Activated B cell treated with CpG ODN at 0.5 μM for 24 hours (primary cell): ENCODE data around the gene CNTLN. TPM values are rescaled to one million over a fixed set of nuclear protein-coding genes. Genes with fewer than 3 reads are reported as not detected.

Experiments used
- ATAC-seq: fragments of 200-7000 bp; cut with Tn5 transposase; one replicate; pipeline ENCODE4 v1.10.0; 2021; ENCODE audit warnings: low read depth, mild to moderate bottlenecking, moderate library complexity
- CTCF ChIA-PET: fragments of 350-600 bp; sonication (Branson Sonifier 250); formaldehyde crosslinking; loops from one replicate; lab custom pipeline; 2021; ENCODE audit warnings: antibody characterized with exemption; lab: Charles Lee
- POLR2A ChIA-PET: fragments of 350-600 bp; sonication (Branson Sonifier 250); formaldehyde crosslinking; loops from one replicate; lab custom pipeline; 2021; ENCODE audit warnings: antibody characterized with exemption; lab: Charles Lee
- DNase-seq: peaks from one replicate; pipeline ENCODE4 v3.0.0; 2022
- H3K27ac Mint-ChIP-seq: one replicate; pipeline ENCODE4 v1.8.0; 2020; ENCODE audit warnings: mixed read lengths
- H3K27me3 Mint-ChIP-seq: one replicate; pipeline ENCODE4 v1.8.0; 2021; ENCODE audit warnings: mixed read lengths
- H3K36me3 Mint-ChIP-seq: one replicate; pipeline ENCODE4 v1.8.0; 2021; ENCODE audit warnings: low read depth, mixed read lengths
- H3K4me1 Mint-ChIP-seq: one replicate; pipeline ENCODE4 v1.8.0; 2021; ENCODE audit warnings: mixed read lengths
- H3K4me3 Mint-ChIP-seq: one replicate; pipeline ENCODE4 v1.8.0; 2020; ENCODE audit warnings: mild to moderate bottlenecking, mixed read lengths
- H3K9me3 Mint-ChIP-seq: one replicate; pipeline ENCODE4 v1.8.0; 2020; ENCODE audit warnings: mixed read lengths
- intact Hi-C: fragments of 100-400 bp; cut with micrococcal nuclease; formaldehyde crosslinking; loops from one replicate; pipeline ENCODE4 v1.15.1; 2024
- total RNA-seq: library from RNA; stranded (reverse); gene quantifications from 2 replicates; pipeline ENCODE4 v1.2.3, GENCODE V29; 2022
- TF ChIP-seq, protein P1 (sequence below): fragments of 200-600 bp; IDR thresholded peaks from one replicate; pipeline ENCODE4 v1.8.0; 2022; ENCODE audit warnings: antibody characterized with exemption, mild to moderate bottlenecking

CNTLN gene
- total RNA-seq, 1 donor from 2014 or later: 0.38 TPM

DNA sequence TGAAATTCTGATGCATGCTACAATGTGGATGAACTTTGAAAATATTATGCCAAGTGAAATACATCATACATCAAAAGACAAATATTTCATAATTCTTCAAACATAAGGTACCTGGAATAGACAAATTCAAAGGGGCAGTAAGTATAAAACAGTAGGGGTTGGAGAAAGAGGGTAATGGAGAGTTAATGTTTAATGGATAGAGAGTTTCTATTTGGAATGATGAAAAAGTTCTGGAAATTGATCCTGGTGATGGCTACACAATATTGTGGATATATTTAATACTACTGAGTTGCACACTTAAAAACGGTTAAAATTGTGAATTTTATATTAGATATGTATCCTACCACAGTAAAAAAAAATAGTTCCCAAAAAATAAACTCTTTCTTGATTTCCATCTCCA lies 14.6 kb upstream of the CNTLN start:
- no peaks in the 10 kb centered on the region for H3K4me1 Mint-ChIP-seq
- POLR2A ChIA-PET: no interaction called here
- TF ChIP-seq, protein P1, sequence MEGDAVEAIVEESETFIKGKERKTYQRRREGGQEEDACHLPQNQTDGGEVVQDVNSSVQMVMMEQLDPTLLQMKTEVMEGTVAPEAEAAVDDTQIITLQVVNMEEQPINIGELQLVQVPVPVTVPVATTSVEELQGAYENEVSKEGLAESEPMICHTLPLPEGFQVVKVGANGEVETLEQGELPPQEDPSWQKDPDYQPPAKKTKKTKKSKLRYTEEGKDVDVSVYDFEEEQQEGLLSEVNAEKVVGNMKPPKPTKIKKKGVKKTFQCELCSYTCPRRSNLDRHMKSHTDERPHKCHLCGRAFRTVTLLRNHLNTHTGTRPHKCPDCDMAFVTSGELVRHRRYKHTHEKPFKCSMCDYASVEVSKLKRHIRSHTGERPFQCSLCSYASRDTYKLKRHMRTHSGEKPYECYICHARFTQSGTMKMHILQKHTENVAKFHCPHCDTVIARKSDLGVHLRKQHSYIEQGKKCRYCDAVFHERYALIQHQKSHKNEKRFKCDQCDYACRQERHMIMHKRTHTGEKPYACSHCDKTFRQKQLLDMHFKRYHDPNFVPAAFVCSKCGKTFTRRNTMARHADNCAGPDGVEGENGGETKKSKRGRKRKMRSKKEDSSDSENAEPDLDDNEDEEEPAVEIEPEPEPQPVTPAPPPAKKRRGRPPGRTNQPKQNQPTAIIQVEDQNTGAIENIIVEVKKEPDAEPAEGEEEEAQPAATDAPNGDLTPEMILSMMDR: no peak
- H3K36me3 Mint-ChIP-seq: no peaks in the 10 kb centered on the region
- CTCF ChIA-PET: interaction anchor here (0.9 kb wide), 1 partner anchor 342 kb away, joined by 3 read pairs; no protein-coding TSS in a partner anchor
- intact Hi-C loops: no loop called here
- ATAC-seq (no peak), DNase-seq (no peak)
- H3K4me3 Mint-ChIP-seq: no peak overlapping the region
- H3K27me3 Mint-ChIP-seq: no peaks in the 10 kb centered on the region
- H3K27ac Mint-ChIP-seq: no peak overlapping the region
- H3K9me3 Mint-ChIP-seq: no peaks in the 10 kb centered on the region

DNA sequence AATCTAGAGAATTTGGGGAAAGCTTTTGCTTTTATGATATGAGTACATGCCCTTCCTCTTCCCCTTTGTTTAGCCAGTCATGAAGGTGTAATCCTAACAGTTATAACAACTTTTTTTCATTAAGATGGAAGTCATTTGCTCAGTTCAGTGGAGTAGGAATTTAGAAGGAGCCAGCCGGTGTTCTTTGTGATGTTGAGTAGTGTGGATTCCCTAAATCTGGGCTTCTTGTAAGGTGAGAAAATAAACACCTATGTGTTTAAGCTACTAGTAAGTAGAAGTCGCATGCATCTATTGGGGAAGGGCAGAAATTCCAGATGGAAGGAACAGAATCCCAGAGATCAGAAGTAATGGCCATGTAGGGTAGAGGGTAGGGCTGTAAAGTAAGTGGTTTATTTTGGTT lies 13.6 kb upstream of the CNTLN start:
- CTCF ChIA-PET: no interaction called here
- no peaks in the 10 kb centered on the region for H3K27me3 Mint-ChIP-seq
- no peaks in the 10 kb centered on the region for H3K9me3 Mint-ChIP-seq
- POLR2A ChIA-PET: no interaction called here
- no peak for DNase-seq
- no peak for ATAC-seq
- H3K4me1 Mint-ChIP-seq: no peaks in the 10 kb centered on the region
- no peak overlapping the region for H3K27ac Mint-ChIP-seq
- intact Hi-C loops: no loop called here
- H3K36me3 Mint-ChIP-seq: no peaks in the 10 kb centered on the region
- TF ChIP-seq, protein P1: no peak
- no peak overlapping the region for H3K4me3 Mint-ChIP-seq

DNA sequence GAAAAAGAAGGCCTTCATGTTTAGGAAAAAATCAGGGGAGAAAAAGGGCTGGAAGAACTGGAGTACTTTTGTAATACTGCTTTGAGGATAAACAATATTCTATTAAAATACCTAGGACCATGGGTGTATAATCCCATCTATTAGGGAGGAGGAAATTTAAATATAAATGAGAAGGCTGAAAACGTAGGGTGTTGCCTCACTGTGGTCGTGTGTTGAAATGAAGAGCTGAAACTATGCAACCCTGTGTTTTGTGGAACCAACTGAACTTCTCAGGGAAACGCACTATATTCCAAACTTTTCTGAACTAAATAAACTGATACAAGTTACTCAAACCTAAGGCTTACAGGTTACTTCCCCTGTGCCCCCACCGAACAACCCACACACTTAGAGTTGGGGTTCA lies 4.5 kb upstream of the CNTLN start:
- TF ChIP-seq, protein P1: no peak
- Mint-ChIP-seq H3K4me1 (peaks cover 8% of the 10 kb centered on the region), H3K4me3 (no peak overlapping the region), H3K27ac (no peak overlapping the region), H3K36me3 (no peaks in the 10 kb centered on the region), H3K27me3 (peaks cover 8% of the 10 kb centered on the region), H3K9me3 (no peaks in the 10 kb centered on the region)
- POLR2A ChIA-PET: no interaction called here
- no peak for ATAC-seq
- CTCF ChIA-PET: no interaction called here
- intact Hi-C loops: no loop called here
- DNase-seq: no peak

DNA sequence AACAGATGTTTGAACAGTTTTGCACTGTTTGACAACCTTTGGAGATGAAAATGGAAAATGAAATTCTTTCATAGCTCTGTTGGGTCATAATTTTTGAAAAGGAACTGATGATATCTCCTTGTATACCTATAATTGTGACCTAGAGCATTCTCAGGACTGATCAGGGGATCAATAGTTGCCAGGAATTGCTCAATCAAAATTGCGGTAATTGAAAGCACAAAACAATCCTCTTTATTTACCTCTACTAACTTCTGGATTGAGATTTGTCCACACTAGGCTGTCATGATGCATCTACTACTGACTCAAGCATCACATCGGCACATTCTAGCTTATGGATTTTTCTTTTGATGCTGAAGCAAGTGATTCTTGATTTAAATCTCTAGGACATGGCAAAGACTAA lies 4.1 kb upstream of the CNTLN start:
- ChIA-PET POLR2A (no interaction called here), CTCF (no interaction called here)
- no peak for DNase-seq
- Mint-ChIP-seq H3K27ac (no peak overlapping the region), H3K36me3 (no peaks in the 10 kb centered on the region), H3K4me3 (no peak overlapping the region), H3K9me3 (no peaks in the 10 kb centered on the region), H3K27me3 (peaks cover 9% of the 10 kb centered on the region), H3K4me1 (peaks cover 10% of the 10 kb centered on the region)
- ATAC-seq: no peak
- TF ChIP-seq, protein P1: no peak
- intact Hi-C loops: no loop called here

DNA sequence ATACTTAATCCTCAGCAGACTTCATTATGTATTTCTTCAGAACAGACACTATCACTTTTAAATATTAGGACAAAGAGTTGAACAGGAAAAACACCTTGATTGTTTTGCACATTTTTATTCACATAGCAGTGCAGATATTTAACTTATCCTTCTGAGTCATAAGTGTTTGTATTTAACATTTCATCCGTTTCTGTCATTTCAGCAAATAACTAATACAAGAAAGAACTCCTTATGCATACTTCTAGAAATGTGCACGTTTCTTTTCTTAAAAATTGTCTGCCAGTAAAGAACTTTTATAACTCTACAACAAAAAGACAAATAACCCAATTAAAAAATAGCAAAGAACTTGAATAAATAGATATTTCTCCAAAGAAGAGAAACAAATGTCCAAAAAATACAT lies 3.3 kb upstream of the CNTLN start:
- ATAC-seq (no peak), DNase-seq (no peak)
- Mint-ChIP-seq H3K27me3 (peaks cover 12% of the 10 kb centered on the region), H3K4me3 (no peak overlapping the region), H3K27ac (no peak overlapping the region), H3K9me3 (no peaks in the 10 kb centered on the region), H3K4me1 (peaks cover 13% of the 10 kb centered on the region), H3K36me3 (no peaks in the 10 kb centered on the region)
- intact Hi-C loops: no loop called here
- TF ChIP-seq, protein P1: no peak
- POLR2A ChIA-PET: no interaction called here
- CTCF ChIA-PET: no interaction called here
